ENCODE results near the gene LRP8. TPM values are rescaled to one million over a fixed set of nuclear protein-coding genes. Genes with fewer than 3 reads are reported as not detected.

The LRP8 gene
- total RNA-seq, 1 experiment from 2014 or later = 28.6 TPM

DNA sequence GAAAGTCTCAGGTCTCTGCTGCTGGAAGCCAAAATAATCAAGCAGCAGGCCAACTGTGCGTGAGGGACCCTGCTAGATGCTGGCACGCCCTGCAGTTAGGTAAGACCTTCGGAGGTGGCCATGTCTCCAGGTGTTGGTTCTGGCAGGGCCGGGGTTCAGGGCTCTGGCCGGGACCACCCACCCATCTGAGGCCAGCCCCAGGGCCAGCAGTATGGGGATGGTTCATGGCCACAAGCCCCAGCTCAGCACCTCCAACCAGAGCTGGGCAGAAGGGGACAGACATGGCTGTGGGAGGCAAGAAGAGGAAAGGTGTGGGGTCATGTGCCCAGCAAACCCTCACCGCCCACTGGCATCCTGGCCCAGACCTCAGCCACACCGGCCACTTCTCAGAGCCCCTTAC, 23.3 kb downstream of the LRP8 start:
- no peak for DNase-seq (ENCODE audit: low read depth, low spot score)
- peaks cover 4% of the 10 kb centered on the region; the same call in 1 of the 2 replicates for H3K4me1 ChIP-seq (ENCODE audit: control insufficient read depth, insufficient read depth, low read length)
- H3K27me3 ChIP-seq (ENCODE audit: control insufficient read depth, insufficient read depth, low read length) = no peaks in the 10 kb centered on the region
- no TSS peak for BruUV-seq (replicated peaks)
- H3K4me3 ChIP-seq (ENCODE audit: low read depth in 2 of 2, low read length in 2 of 2) = no peak overlapping the region
- H3K9me3 ChIP-seq (ENCODE audit: control insufficient read depth, insufficient read depth, low read depth, low read length) = no peaks in the 10 kb centered on the region
- in situ Hi-C loops (cut with HindIII; ENCODE audit: low pct_unique_long_range_greater_than_20kb, low sequenced_read_pairs) = no loop called here
- H3K27ac ChIP-seq (ENCODE audit: low read length) = no peak overlapping the region
- intact Hi-C loops (cut with micrococcal nuclease; ENCODE audit: unreplicated experiment) = no loop called here
- POLR2A ChIA-PET = no interaction called here
- no peak for ATAC-seq
- TF ChIP-seq SIN3A (IDR thresholded peaks at IDR 0.05; ENCODE audit: borderline replicate concordance, insufficient read depth, low read depth, low read length) (no peak), TCF7L2 (IDR thresholded peaks at IDR 0.05; ENCODE audit: low read depth, low read length) (no peak), CTCF (IDR thresholded peaks at IDR 0.05) (no peak), POLR2AphosphoS5 (IDR thresholded peaks at IDR 0.05; ENCODE audit: low read depth, low read length) (no peak)
- TF ChIP-seq, protein P1, sequence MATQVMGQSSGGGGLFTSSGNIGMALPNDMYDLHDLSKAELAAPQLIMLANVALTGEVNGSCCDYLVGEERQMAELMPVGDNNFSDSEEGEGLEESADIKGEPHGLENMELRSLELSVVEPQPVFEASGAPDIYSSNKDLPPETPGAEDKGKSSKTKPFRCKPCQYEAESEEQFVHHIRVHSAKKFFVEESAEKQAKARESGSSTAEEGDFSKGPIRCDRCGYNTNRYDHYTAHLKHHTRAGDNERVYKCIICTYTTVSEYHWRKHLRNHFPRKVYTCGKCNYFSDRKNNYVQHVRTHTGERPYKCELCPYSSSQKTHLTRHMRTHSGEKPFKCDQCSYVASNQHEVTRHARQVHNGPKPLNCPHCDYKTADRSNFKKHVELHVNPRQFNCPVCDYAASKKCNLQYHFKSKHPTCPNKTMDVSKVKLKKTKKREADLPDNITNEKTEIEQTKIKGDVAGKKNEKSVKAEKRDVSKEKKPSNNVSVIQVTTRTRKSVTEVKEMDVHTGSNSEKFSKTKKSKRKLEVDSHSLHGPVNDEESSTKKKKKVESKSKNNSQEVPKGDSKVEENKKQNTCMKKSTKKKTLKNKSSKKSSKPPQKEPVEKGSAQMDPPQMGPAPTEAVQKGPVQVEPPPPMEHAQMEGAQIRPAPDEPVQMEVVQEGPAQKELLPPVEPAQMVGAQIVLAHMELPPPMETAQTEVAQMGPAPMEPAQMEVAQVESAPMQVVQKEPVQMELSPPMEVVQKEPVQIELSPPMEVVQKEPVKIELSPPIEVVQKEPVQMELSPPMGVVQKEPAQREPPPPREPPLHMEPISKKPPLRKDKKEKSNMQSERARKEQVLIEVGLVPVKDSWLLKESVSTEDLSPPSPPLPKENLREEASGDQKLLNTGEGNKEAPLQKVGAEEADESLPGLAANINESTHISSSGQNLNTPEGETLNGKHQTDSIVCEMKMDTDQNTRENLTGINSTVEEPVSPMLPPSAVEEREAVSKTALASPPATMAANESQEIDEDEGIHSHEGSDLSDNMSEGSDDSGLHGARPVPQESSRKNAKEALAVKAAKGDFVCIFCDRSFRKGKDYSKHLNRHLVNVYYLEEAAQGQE (IDR thresholded peaks at IDR 0.05; ENCODE audit: insufficient read depth in 1 of 2, low read depth in 2 of 2, low read length in 1 of 2) = no peak
- CTCF ChIA-PET = no interaction called here
- H3K36me3 ChIP-seq (ENCODE audit: control insufficient read depth, insufficient read depth, low read length) = no peaks in the 10 kb centered on the region

DNA sequence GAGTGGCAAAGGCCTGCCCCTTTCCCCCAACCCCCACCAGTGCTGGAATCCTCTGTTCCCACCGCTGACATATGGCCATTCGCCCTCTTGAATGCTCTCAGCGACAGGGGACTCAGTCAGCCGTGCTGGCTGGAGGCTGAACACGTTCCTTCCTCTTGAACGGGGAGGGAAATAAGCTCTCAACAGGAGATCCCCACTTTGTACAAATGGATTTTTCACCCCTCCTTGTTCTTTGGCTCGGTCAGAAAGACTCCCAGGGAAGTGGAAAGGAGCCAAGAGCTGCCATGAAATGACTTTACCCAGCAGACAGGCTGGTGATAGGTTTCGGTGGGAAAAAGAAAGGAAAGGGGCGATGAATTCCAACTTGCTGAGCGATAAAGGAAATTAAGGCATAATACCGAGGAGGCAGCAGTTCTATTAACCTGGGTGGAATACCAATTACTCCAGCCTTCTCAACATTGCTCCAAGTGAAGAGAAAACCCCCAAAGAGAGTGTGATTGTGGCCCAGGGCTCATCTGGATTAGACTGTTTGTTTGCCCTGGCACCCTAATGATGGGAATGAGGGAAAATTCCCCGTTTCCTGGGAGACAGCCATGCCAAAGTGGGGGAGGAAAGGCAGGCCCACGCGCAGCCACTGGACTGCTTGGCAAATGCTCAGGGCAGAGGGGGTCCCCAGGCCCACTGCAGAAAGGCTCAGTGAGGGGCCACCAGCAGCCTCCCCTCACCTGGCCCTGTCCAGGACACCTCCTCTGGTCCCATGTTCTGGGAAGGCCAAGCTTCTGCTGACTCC, 23.9 kb downstream of the LRP8 start:
- H3K27ac ChIP-seq (ENCODE audit: low read length) = no peak overlapping the region
- H3K4me3 ChIP-seq (ENCODE audit: low read depth in 2 of 2, low read length in 2 of 2) = no peak overlapping the region
- H3K27me3 ChIP-seq (ENCODE audit: control insufficient read depth, insufficient read depth, low read length) = no peaks in the 10 kb centered on the region
- intact Hi-C loops (cut with micrococcal nuclease; ENCODE audit: unreplicated experiment) = no loop called here
- in situ Hi-C loops (cut with HindIII; ENCODE audit: low pct_unique_long_range_greater_than_20kb, low sequenced_read_pairs) = no loop called here
- no peaks in the 10 kb centered on the region for H3K9me3 ChIP-seq (ENCODE audit: control insufficient read depth, insufficient read depth, low read depth, low read length)
- ChIA-PET CTCF (no interaction called here), POLR2A (no interaction called here)
- TF ChIP-seq, protein P1 (IDR thresholded peaks at IDR 0.05; ENCODE audit: insufficient read depth in 1 of 2, low read depth in 2 of 2, low read length in 1 of 2) = no peak
- no peak for TF ChIP-seq CTCF (IDR thresholded peaks at IDR 0.05)
- TF ChIP-seq TCF7L2 (IDR thresholded peaks at IDR 0.05; ENCODE audit: low read depth, low read length) = no peak
- TF ChIP-seq SIN3A (IDR thresholded peaks at IDR 0.05; ENCODE audit: borderline replicate concordance, insufficient read depth, low read depth, low read length) = no peak
- TF ChIP-seq POLR2AphosphoS5 (IDR thresholded peaks at IDR 0.05; ENCODE audit: low read depth, low read length) = no peak
- DNase-seq (ENCODE audit: low read depth, low spot score) (no peak), ATAC-seq (no peak)
- H3K36me3 ChIP-seq (ENCODE audit: control insufficient read depth, insufficient read depth, low read length) = no peaks in the 10 kb centered on the region
- peaks cover 4% of the 10 kb centered on the region; the same call in 1 of the 2 replicates for H3K4me1 ChIP-seq (ENCODE audit: control insufficient read depth, insufficient read depth, low read length)
- BruUV-seq (replicated peaks) = no TSS peak
